GM12878 (cell line): Measurements from ENCODE around the gene PAPSS2. TPM values are rescaled to one million over a fixed set of nuclear protein-coding genes. Genes with fewer than 3 reads are reported as not detected.

Experiments
- ATAC-seq: fragments of 200-7000 bp; cut with Tn5 transposase; 3 replicates; pipeline ENCODE4 v1.9.1; 2020; ENCODE audit warnings: mild to moderate bottlenecking, moderate library complexity
- BruUV-seq: library from RNA; stranded (reverse); fragments of 400-500 nt; replicated peaks from 2 replicates; lab custom pipeline; 2021; lab: Mats Ljungman, UMichigan
- CTCF ChIA-PET: fragments of 300-600 bp; sonication (Branson Sonifier 250); formaldehyde crosslinking; extraction: SDS; loops from one replicate; lab custom pipeline; 2021; ENCODE audit warnings: inconsistent platforms; lab: Yijun Ruan, JAX
- POLR2A ChIA-PET: fragments of 350-600 bp; formaldehyde crosslinking; extraction: SDS; loops from one replicate; lab custom pipeline; 2021; ENCODE audit warnings: inconsistent platforms; lab: Charles Lee
- RAD21 ChIA-PET: fragments of 300-600 bp; sonication (Branson Sonifier 250); formaldehyde crosslinking; loops from one replicate; lab custom pipeline; 2023; ENCODE audit warnings: antibody characterized with exemption; ENCODE audit not compliant: unreplicated experiment; lab: Charles Lee
- SMC1A ChIA-PET: fragments of 300-600 bp; sonication (Branson Sonifier 250); formaldehyde crosslinking; loops from one replicate; lab custom pipeline; 2023; ENCODE audit not compliant: unreplicated experiment, uncharacterized antibody; lab: Charles Lee
- DNase-seq: peaks from one replicate; pipeline ENCODE4 v3.0.0-alpha.2; 2011; ENCODE audit warnings: low read depth, low spot score
- FAIRE-seq: peaks from 3 replicates; lab custom pipeline; 2011; peaks lifted over from hg19 to GRCh38; lab: Jason Lieb, UNC
- H2AFZ ChIP-seq: 2 replicates; pipeline ENCODE4 v1.6.0; 2011; ENCODE audit warnings: low read depth, low read length, control low read depth; ENCODE audit not compliant: control insufficient read depth
- H3K27ac ChIP-seq: 2 replicates; pipeline ENCODE4 v1.5.1; 2011; ENCODE audit warnings: control low read depth; ENCODE audit not compliant: control insufficient read depth, insufficient read depth
- H3K27me3 ChIP-seq, 2 experiments: replicated peaks in 1 of 2; 2 replicates each; pipeline versions ENCODE4 v1.6.0 to v1.6.1; 2011; ENCODE audit warnings: low read length in 1 of 2; ENCODE audit not compliant: control insufficient read depth in 2 of 2, insufficient read depth in 2 of 2
- H3K36me3 ChIP-seq, 2 experiments: 2 replicates each; pipeline ENCODE4 v1.5.1; 2011; ENCODE audit warnings: low read length in 1 of 2; ENCODE audit not compliant: control insufficient read depth in 2 of 2, insufficient read depth in 2 of 2
- H3K4me1 ChIP-seq: 2 replicates; pipeline ENCODE4 v1.6.1; 2011; ENCODE audit warnings: mild to moderate bottlenecking, low read length, moderate library complexity, mixed read lengths; ENCODE audit not compliant: control insufficient read depth, insufficient read depth
- H3K4me2 ChIP-seq: 2 replicates; pipeline ENCODE4 v1.6.0; 2011; ENCODE audit warnings: control low read depth; ENCODE audit not compliant: control insufficient read depth, insufficient read depth
- H3K4me3 ChIP-seq: fragments of 200-600 bp; sonication (generic); 2 replicates; pipeline ENCODE4 v1.5.1; 2016
- H3K79me2 ChIP-seq: 2 replicates; pipeline ENCODE4 v1.6.0; 2011; ENCODE audit warnings: low read length; ENCODE audit not compliant: control insufficient read depth, insufficient read depth
- H3K9ac ChIP-seq: 2 replicates; pipeline ENCODE4 v1.8.0; 2011; ENCODE audit warnings: low read length, control low read depth, mixed read lengths; ENCODE audit not compliant: control insufficient read depth, insufficient read depth
- H3K9me3 ChIP-seq: replicated peaks from 3 replicates; pipeline ENCODE4 v1.5.1; 2011; ENCODE audit warnings: mild to moderate bottlenecking, low read length; ENCODE audit not compliant: control insufficient read depth, insufficient read depth
- H4K20me1 ChIP-seq: 2 replicates; pipeline ENCODE4 v1.6.0; 2011; ENCODE audit not compliant: control insufficient read depth, insufficient read depth
- BMI1 ChIP-seq: fragments of 450-650 bp; IDR thresholded peaks from 2 replicates; pipeline ENCODE4 v1.6.1; 2016; ENCODE audit warnings: mild to moderate bottlenecking, moderate library complexity, borderline replicate concordance
- CBX3 ChIP-seq: fragments of 200-600 bp; sonication (generic); IDR thresholded peaks from 2 replicates; pipeline ENCODE4 v1.6.1; 2016; ENCODE audit warnings: low read depth, borderline replicate concordance
- EP300 ChIP-seq, 2 experiments: fragments of 150-350 bp in 1 of 2; IDR thresholded peaks; 2 replicates each; pipeline ENCODE4 v1.6.1; 2011 to 2012; ENCODE audit warnings: low read depth in 2 of 2, low read length in 2 of 2, borderline replicate concordance in 1 of 2, improper control_type of control experiment in 1 of 2, inconsistent platforms in 1 of 2; ENCODE audit not compliant: control insufficient read depth in 1 of 2
- MEF2B ChIP-seq: fragments of 450-650 bp; IDR thresholded peaks from 2 replicates; pipeline ENCODE4 v1.6.1; 2018; ENCODE audit warnings: mild to moderate bottlenecking, moderate library complexity; ENCODE audit not compliant: partially characterized antibody, poor library complexity, severe bottlenecking
- NBN ChIP-seq: fragments of 450-650 bp; IDR thresholded peaks from 2 replicates; pipeline ENCODE4 v1.6.1; 2016
- NRF1 ChIP-seq: conservative IDR thresholded peaks from 2 replicates; pipeline ENCODE4 v1.6.1; 2011; ENCODE audit warnings: mild to moderate bottlenecking, low read depth, low read length, improper control_type of control experiment
- PML ChIP-seq: IDR thresholded peaks from 2 replicates; pipeline ENCODE4 v1.6.1; 2012; ENCODE audit warnings: low read length, inconsistent platforms
- POLR2AphosphoS5 ChIP-seq: IDR thresholded peaks from 2 replicates; pipeline ENCODE4 v1.6.1; 2011; ENCODE audit warnings: mild to moderate bottlenecking, low read length, inconsistent platforms
- RUNX3 ChIP-seq: IDR thresholded peaks from 2 replicates; pipeline ENCODE4 v1.6.1; 2012; ENCODE audit warnings: low read length, inconsistent platforms
- SIN3A ChIP-seq: IDR thresholded peaks from 2 replicates; pipeline ENCODE4 v1.6.1; 2012; ENCODE audit warnings: low read depth, low read length, improper control_type of control experiment
- WGBS: methylation state at CpG from one replicate; pipeline ENCODE4 v1.1.6; 2016; ENCODE audit warnings: low lambda C conversion rate; ENCODE audit not compliant: insufficient replicate concordance, insufficient coverage; ENCODE audit errors: missing lambda C conversion rate; 5-methylcytosine and 5-hydroxymethylcytosine counted together
- in situ Hi-C: fragments of 300-500 bp; cut with MboI; formaldehyde crosslinking; loops from 9 replicates; pipeline ENCODE4 v1.14.3; 2018; ENCODE audit warnings: mixed read lengths
- intact Hi-C: fragments of 100-400 bp; cut with micrococcal nuclease; formaldehyde crosslinking; loops from one replicate; pipeline ENCODE4 v1.14.2; 2022; ENCODE audit not compliant: unreplicated experiment
- polyA plus RNA-seq, 11 experiments: library from polyadenylated mRNA; depleted of rRNA in 4 of 11; unstranded in 6 of 11; stranded (reverse) in 5 of 11; fragments of >200 nt; fragmentation: Nextera tagmentation in 4 of 11; fragmentation: Illumina TruSeq in 1 of 11; extraction: Ambion mirVana in 4 of 11; extraction: Trizol in 1 of 11; gene quantifications; 1 replicate in 1 of 11; 2 replicates in 10 of 11; pipeline versions ENCODE4 v1.2.1 to v1.2.3, GENCODE V29; 2011 to 2016; ENCODE audit warnings: inconsistent platforms in 2 of 11, missing spikeins in 2 of 11, low read depth in 1 of 11
- total RNA-seq, 4 experiments: library from RNA; depleted of rRNA in 3 of 4; stranded (reverse); fragments of >200 nt in 3 of 4; fragmentation: Illumina TruSeq in 1 of 4; extraction: Trizol in 1 of 4; gene quantifications; 2 replicates each; pipeline versions ENCODE4 v1.2.1 to v1.2.3, GENCODE V29; 2013 to 2021
- TF ChIP-seq, protein P1 (sequence below): fragments of 450-650 bp; IDR thresholded peaks from 2 replicates; pipeline ENCODE4 v1.6.1; 2014; ENCODE audit warnings: mild to moderate bottlenecking
- TF ChIP-seq, protein P2 (sequence below): IDR thresholded peaks from 2 replicates; pipeline ENCODE4 v1.6.1; 2012; ENCODE audit warnings: mild to moderate bottlenecking, low read depth, low read length
- TF ChIP-seq, protein P3 (sequence below): IDR thresholded peaks from 2 replicates; pipeline ENCODE4 v1.6.1; 2012; ENCODE audit warnings: low read length, inconsistent platforms

Gene PAPSS2
- total and polyA plus RNA-seq, 10 of the 15 experiments (the other 5 are each of a cell fraction or from before 2014, with no cell fraction given): 0.15 to 2.1 (median 0.37) TPM

DNA sequence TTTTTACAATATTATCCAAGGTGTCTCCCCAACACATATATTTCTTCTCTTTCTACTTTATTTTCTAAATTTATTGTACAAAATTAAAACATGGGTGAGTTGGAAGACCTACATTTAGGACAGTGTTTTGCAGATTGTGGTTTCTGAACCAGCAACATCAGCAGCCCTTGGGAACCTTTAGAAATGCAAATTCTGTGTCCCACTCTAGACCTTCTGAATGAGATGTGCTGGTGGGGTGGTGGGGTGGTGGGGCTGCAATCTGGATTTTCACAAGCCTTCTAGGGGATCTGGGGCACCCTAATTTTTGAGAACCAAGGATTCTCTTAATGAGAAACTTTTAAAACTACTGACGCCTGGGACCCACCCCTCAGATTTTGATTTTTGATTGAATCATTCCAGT, 7.4 kb upstream of the PAPSS2 start:
- Histone ChIP-seq H3K36me3 (no peaks in the 10 kb centered on the region), H3K4me1 (no peaks in the 10 kb centered on the region), H2AFZ (no peak overlapping the region), H3K9ac (no peak overlapping the region), H4K20me1 (no peaks in the 10 kb centered on the region), H3K27me3 (no peaks in the 10 kb centered on the region), H3K4me2 (no peak overlapping the region), H3K79me2 (no peaks in the 10 kb centered on the region), H3K4me3 (no peak overlapping the region), H3K9me3 (no peaks in the 10 kb centered on the region), H3K27ac (no peak overlapping the region)
- ChIA-PET POLR2A (no interaction called here), RAD21 (no interaction called here), SMC1A (no interaction called here), CTCF (no interaction called here)
- no TSS peak for BruUV-seq
- intact Hi-C loops (no loop called here), in situ Hi-C loops (no loop called here)
- DNase-seq: no peak
- no peak for FAIRE-seq
- no peak for ATAC-seq
- 27% methylated on average over 1 of the region's 1 CpG for WGBS
- no peak for TF ChIP-seq SIN3A

DNA sequence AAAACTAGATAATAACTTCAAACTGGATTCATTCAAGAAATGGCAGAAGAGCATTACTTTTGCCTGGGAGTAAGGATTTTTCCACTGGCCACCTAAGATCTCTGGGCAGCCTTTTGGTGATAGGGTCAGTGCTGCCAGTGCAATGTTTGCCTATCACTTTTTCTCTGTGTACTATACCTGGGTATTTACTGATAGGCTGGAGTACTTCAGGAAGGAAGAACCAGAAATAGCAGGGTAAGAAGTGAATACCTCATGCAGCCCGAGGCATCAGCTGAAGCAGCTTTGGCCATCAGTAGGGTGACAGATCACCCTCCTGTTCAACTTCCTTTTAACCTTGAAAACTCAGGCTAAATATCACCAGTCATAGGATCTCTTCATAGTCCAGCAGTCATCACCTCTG, 5.5 kb upstream of the PAPSS2 start:
- ChIA-PET CTCF (no interaction called here), SMC1A (no interaction called here), POLR2A (no interaction called here), RAD21 (interaction anchor here (0.8 kb wide), 1 partner anchor 906 kb away, joined by 3 read pairs; no protein-coding TSS in a partner anchor)
- in situ Hi-C loops (no loop called here), intact Hi-C loops (no loop called here)
- DNase-seq (no peak), ATAC-seq (no peak), FAIRE-seq (no peak)
- 40% methylated on average over 1 of the region's 1 CpG for WGBS
- Histone ChIP-seq H4K20me1 (no peaks in the 10 kb centered on the region), H3K4me3 (no peak overlapping the region), H3K27me3 (no peaks in the 10 kb centered on the region; a peak in 2 of 4 replicates), H3K4me1 (no peaks in the 10 kb centered on the region), H3K36me3 (no peaks in the 10 kb centered on the region), H2AFZ (no peak overlapping the region), H3K27ac (no peak overlapping the region), H3K79me2 (no peaks in the 10 kb centered on the region), H3K9me3 (no peaks in the 10 kb centered on the region), H3K9ac (no peak overlapping the region), H3K4me2 (no peak overlapping the region)
- BruUV-seq: no TSS peak
- no peak for TF ChIP-seq PML
- TF ChIP-seq CBX3: no peak
- TF ChIP-seq, protein P1, sequence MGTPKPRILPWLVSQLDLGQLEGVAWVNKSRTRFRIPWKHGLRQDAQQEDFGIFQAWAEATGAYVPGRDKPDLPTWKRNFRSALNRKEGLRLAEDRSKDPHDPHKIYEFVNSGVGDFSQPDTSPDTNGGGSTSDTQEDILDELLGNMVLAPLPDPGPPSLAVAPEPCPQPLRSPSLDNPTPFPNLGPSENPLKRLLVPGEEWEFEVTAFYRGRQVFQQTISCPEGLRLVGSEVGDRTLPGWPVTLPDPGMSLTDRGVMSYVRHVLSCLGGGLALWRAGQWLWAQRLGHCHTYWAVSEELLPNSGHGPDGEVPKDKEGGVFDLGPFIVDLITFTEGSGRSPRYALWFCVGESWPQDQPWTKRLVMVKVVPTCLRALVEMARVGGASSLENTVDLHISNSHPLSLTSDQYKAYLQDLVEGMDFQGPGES: no peak
- TF ChIP-seq BMI1: no peak
- no peak for TF ChIP-seq NRF1
- no peak for TF ChIP-seq POLR2AphosphoS5
- TF ChIP-seq EP300 (IDR thresholded peaks at IDR 0.05; ENCODE audit: borderline replicate concordance in 1 of 2, control insufficient read depth in 1 of 2, low read depth in 2 of 2, low read length in 2 of 2): no peak
- TF ChIP-seq, protein P2, sequence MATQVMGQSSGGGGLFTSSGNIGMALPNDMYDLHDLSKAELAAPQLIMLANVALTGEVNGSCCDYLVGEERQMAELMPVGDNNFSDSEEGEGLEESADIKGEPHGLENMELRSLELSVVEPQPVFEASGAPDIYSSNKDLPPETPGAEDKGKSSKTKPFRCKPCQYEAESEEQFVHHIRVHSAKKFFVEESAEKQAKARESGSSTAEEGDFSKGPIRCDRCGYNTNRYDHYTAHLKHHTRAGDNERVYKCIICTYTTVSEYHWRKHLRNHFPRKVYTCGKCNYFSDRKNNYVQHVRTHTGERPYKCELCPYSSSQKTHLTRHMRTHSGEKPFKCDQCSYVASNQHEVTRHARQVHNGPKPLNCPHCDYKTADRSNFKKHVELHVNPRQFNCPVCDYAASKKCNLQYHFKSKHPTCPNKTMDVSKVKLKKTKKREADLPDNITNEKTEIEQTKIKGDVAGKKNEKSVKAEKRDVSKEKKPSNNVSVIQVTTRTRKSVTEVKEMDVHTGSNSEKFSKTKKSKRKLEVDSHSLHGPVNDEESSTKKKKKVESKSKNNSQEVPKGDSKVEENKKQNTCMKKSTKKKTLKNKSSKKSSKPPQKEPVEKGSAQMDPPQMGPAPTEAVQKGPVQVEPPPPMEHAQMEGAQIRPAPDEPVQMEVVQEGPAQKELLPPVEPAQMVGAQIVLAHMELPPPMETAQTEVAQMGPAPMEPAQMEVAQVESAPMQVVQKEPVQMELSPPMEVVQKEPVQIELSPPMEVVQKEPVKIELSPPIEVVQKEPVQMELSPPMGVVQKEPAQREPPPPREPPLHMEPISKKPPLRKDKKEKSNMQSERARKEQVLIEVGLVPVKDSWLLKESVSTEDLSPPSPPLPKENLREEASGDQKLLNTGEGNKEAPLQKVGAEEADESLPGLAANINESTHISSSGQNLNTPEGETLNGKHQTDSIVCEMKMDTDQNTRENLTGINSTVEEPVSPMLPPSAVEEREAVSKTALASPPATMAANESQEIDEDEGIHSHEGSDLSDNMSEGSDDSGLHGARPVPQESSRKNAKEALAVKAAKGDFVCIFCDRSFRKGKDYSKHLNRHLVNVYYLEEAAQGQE: no peak
- TF ChIP-seq, protein P3, sequence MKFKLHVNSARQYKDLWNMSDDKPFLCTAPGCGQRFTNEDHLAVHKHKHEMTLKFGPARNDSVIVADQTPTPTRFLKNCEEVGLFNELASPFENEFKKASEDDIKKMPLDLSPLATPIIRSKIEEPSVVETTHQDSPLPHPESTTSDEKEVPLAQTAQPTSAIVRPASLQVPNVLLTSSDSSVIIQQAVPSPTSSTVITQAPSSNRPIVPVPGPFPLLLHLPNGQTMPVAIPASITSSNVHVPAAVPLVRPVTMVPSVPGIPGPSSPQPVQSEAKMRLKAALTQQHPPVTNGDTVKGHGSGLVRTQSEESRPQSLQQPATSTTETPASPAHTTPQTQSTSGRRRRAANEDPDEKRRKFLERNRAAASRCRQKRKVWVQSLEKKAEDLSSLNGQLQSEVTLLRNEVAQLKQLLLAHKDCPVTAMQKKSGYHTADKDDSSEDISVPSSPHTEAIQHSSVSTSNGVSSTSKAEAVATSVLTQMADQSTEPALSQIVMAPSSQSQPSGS: no peak
- TF ChIP-seq NBN: no peak
- TF ChIP-seq RUNX3: no peak
- no peak for TF ChIP-seq MEF2B
